ENCODE results near the gene LRRC8E.
"Not testable (repeated sequence)": the region's sequence is repeated elsewhere in the genome, so short reads cannot be mapped to it uniquely, and the experiment has no call there.

LRRC8E gene

GRCh38 chr19:7856109-7856591 is 32.2 kb upstream of the LRRC8E start:
- Histone ChIP-seq H3K4me1 (ENCODE audit: insufficient read depth, low read length) (0 out of 2 replicates have a peak, but pooled peaks cover 4% of the 10 kb centered on the region), H3K9me3 (ENCODE audit: insufficient read depth, low read depth, low read length) (no peaks in the 10 kb centered on the region), H3K36me3 (ENCODE audit: insufficient read depth, low read length) (no peaks in the 10 kb centered on the region), H3K9ac (ENCODE audit: low read depth, low read length) (no peak overlapping the region), H3K4me3 (ENCODE audit: low read length) (no peak overlapping the region), H3K27me3 (ENCODE audit: insufficient read depth, low read length) (peaks cover 27% of the 10 kb centered on the region), H3K27ac (ENCODE audit: low read depth, low read length) (no peak overlapping the region)
- WGBS: 81% methylated on average over 16 of the region's 16 CpGs

- Histone ChIP-seq H3K4me3 (ENCODE audit: low read length) (no peak overlapping the region), H3K27me3 (ENCODE audit: insufficient read depth, low read length) (peaks cover 36% of the 10 kb centered on the region), H3K4me1 (ENCODE audit: insufficient read depth, low read length) (0 out of 2 replicates have a peak, but pooled peaks cover 4% of the 10 kb centered on the region), H3K36me3 (ENCODE audit: insufficient read depth, low read length) (no peaks in the 10 kb centered on the region), H3K27ac (ENCODE audit: low read depth, low read length) (no peak overlapping the region), H3K9me3 (ENCODE audit: insufficient read depth, low read depth, low read length) (no peaks in the 10 kb centered on the region), H3K9ac (ENCODE audit: low read depth, low read length) (no peak overlapping the region)
- WGBS: 89% methylated on average over 38 of the region's 38 CpGs
These were observed 31.3 kb upstream of the LRRC8E start for GRCh38 chr19:7856679-7857663.

GRCh38 chr19:7857727-7858108 is 30.6 kb upstream of the LRRC8E start:
- no peaks in the 10 kb centered on the region for H3K36me3 ChIP-seq (ENCODE audit: insufficient read depth, low read length)
- H3K4me3 ChIP-seq (ENCODE audit: low read length): peak overlapping the region; percentile 40
- H3K9ac ChIP-seq (ENCODE audit: low read depth, low read length): no peak overlapping the region
- H3K4me1 ChIP-seq (ENCODE audit: insufficient read depth, low read length): 0 out of 2 replicates have a peak, but pooled peaks cover 4% of the 10 kb centered on the region
- no peaks in the 10 kb centered on the region for H3K9me3 ChIP-seq (ENCODE audit: insufficient read depth, low read depth, low read length)
- peaks cover 39% of the 10 kb centered on the region for H3K27me3 ChIP-seq (ENCODE audit: insufficient read depth, low read length)
- H3K27ac ChIP-seq (ENCODE audit: low read depth, low read length): no peak overlapping the region
- WGBS: 46% methylated on average over 8 of the region's 8 CpGs

GRCh38 chr19:7858109-7858770 is 30.1 kb upstream of the LRRC8E start:
- 0 out of 2 replicates have a peak, but pooled peaks cover 4% of the 10 kb centered on the region for H3K4me1 ChIP-seq (ENCODE audit: insufficient read depth, low read length)
- H3K36me3 ChIP-seq (ENCODE audit: insufficient read depth, low read length): no peaks in the 10 kb centered on the region
- 0 out of 2 replicates have a peak overlapping the region, but pooled peaks have one; percentile 4 for H3K9ac ChIP-seq (ENCODE audit: low read depth, low read length)
- peak overlapping the region; percentile 40 for H3K4me3 ChIP-seq (ENCODE audit: low read length)
- H3K27me3 ChIP-seq (ENCODE audit: insufficient read depth, low read length): peaks cover 42% of the 10 kb centered on the region
- no peak overlapping the region for H3K27ac ChIP-seq (ENCODE audit: low read depth, low read length)
- no peaks in the 10 kb centered on the region for H3K9me3 ChIP-seq (ENCODE audit: insufficient read depth, low read depth, low read length)
- 3% methylated on average over 29 of the region's 29 CpGs for WGBS

- H3K4me3 ChIP-seq (ENCODE audit: low read length); H3K27ac ChIP-seq (ENCODE audit: low read depth, low read length); H3K36me3 ChIP-seq (ENCODE audit: insufficient read depth, low read length); H3K9ac ChIP-seq (ENCODE audit: low read depth, low read length); H3K4me1 ChIP-seq (ENCODE audit: insufficient read depth, low read length); H3K9me3 ChIP-seq (ENCODE audit: insufficient read depth, low read depth, low read length): not testable (repeated sequence)
- H3K27me3 ChIP-seq (ENCODE audit: insufficient read depth, low read length): peaks cover 49% of the 10 kb centered on the region
- 89% methylated on average over 7 of the region's 8 CpGs for WGBS
These were observed 29.2 kb upstream of the LRRC8E start for GRCh38 chr19:7859087-7859486.

- peaks cover 51% of the 10 kb centered on the region for H3K27me3 ChIP-seq (ENCODE audit: insufficient read depth, low read length)
- WGBS: 88% methylated on average over 22 of the region's 22 CpGs
- no peaks in the 10 kb centered on the region for H3K9me3 ChIP-seq (ENCODE audit: insufficient read depth, low read depth, low read length)
- H3K4me3 ChIP-seq (ENCODE audit: low read length): no peak overlapping the region
- H3K4me1 ChIP-seq (ENCODE audit: insufficient read depth, low read length): peaks cover 6% of the 10 kb centered on the region; the same call in 1 of the 2 replicates
- no peaks in the 10 kb centered on the region for H3K36me3 ChIP-seq (ENCODE audit: insufficient read depth, low read length)
- no peak overlapping the region for H3K27ac ChIP-seq (ENCODE audit: low read depth, low read length)
- no peak overlapping the region for H3K9ac ChIP-seq (ENCODE audit: low read depth, low read length)
These were observed 28.2 kb upstream of the LRRC8E start for GRCh38 chr19:7859831-7860713.

- Histone ChIP-seq H3K27me3 (ENCODE audit: insufficient read depth, low read length) (peaks cover 54% of the 10 kb centered on the region), H3K9me3 (ENCODE audit: insufficient read depth, low read depth, low read length) (no peaks in the 10 kb centered on the region), H3K36me3 (ENCODE audit: insufficient read depth, low read length) (no peaks in the 10 kb centered on the region), H3K4me3 (ENCODE audit: low read length) (no peak overlapping the region), H3K27ac (ENCODE audit: low read depth, low read length) (no peak overlapping the region), H3K4me1 (ENCODE audit: insufficient read depth, low read length) (peaks cover 9% of the 10 kb centered on the region; the same call in 1 of the 2 replicates), H3K9ac (ENCODE audit: low read depth, low read length) (no peak overlapping the region)
- 81% methylated on average over 14 of the region's 14 CpGs for WGBS
These were observed 27.3 kb upstream of the LRRC8E start for GRCh38 chr19:7860714-7861618.

GRCh38 chr19:7861619-7862412 is 26.5 kb upstream of the LRRC8E start:
- Histone ChIP-seq H3K4me3 (ENCODE audit: low read length) (peak overlapping the region; percentile 64), H3K36me3 (ENCODE audit: insufficient read depth, low read length) (no peaks in the 10 kb centered on the region), H3K9me3 (ENCODE audit: insufficient read depth, low read depth, low read length) (no peaks in the 10 kb centered on the region), H3K4me1 (ENCODE audit: insufficient read depth, low read length) (peaks cover 9% of the 10 kb centered on the region; the same call in 1 of the 2 replicates), H3K9ac (ENCODE audit: low read depth, low read length) (peak overlapping the region; percentile 49; the same call in 1 of the 2 replicates), H3K27ac (ENCODE audit: low read depth, low read length) (no peak overlapping the region), H3K27me3 (ENCODE audit: insufficient read depth, low read length) (peaks cover 55% of the 10 kb centered on the region)
- 32% methylated on average over 63 of the region's 63 CpGs for WGBS

GRCh38 chr19:7862413-7862951 is 25.8 kb upstream of the LRRC8E start:
- Histone ChIP-seq H3K4me3 (ENCODE audit: low read length) (peak overlapping the region; percentile 64), H3K4me1 (ENCODE audit: insufficient read depth, low read length) (peaks cover 9% of the 10 kb centered on the region; the same call in 1 of the 2 replicates), H3K9ac (ENCODE audit: low read depth, low read length) (peak overlapping the region; percentile 49; the same call in 1 of the 2 replicates), H3K36me3 (ENCODE audit: insufficient read depth, low read length) (no peaks in the 10 kb centered on the region), H3K27ac (ENCODE audit: low read depth, low read length) (no peak overlapping the region), H3K27me3 (ENCODE audit: insufficient read depth, low read length) (peaks cover 58% of the 10 kb centered on the region), H3K9me3 (ENCODE audit: insufficient read depth, low read depth, low read length) (no peaks in the 10 kb centered on the region)
- under 1% methylated on average over 43 of the region's 67 CpGs for WGBS
